ENCODE data around the gene TPPP. TPM values are rescaled to one million over a fixed set of nuclear protein-coding genes. Genes with fewer than 3 reads are reported as not detected.

Gene TPPP
- total and polyA plus RNA-seq, 2 of the 13 experiments (the other 11 are each of a cell fraction or from before 2014, with no cell fraction given): 0.07 TPM; not detected in 1

DNA sequence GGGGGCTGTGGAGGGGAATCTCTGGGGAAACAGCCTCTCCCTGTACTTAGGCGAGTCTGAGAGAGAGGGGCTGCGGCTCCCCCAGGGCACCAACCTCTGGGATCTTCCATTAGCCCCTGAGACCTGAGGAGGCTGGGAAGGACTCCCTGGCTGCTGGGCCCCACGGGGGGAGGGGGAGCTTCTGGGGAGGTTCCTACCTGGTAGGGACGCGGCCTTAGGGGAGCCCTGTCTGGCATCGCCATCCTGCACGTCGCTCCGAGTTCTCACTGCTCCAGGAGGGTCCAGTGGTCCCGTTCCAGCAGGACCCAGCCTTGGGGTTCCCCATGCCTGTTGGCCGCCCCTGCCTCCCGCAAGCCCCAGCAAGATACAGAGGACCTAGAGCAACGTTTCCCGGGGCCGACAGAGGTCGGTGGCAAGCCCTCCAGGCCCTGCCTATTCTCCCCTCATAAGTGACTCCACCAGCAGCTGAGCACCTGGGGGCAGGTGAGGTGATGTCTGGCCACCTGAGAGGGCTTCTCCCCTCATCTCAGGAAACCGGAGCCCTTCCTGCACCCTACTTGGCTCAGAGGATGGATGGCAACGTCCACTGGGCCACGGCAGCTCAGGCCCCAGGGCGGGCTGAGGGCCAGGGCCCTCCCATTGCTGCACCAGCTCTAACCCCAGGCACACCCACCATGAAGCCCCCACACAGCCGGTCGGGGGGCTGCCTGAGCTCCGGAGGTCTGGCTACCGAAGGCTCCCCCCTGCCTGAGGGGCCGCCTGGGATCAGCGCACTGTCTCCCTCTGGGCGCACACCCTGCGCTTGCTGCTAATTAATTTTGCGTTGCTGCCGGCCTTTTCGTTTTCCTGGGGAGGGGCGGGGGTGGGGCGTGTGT, 22.5 kb downstream of the TPPP start (continued):
- peak; percentile 11 for TF ChIP-seq PTBP1 (IDR thresholded peaks at IDR 0.05; ENCODE audit: low read depth, low read length, poor library complexity, severe bottlenecking)
- TF ChIP-seq RBM22 (optimal IDR thresholded peaks at IDR 0.05; ENCODE audit: low read length): peak; percentile 89
- TF ChIP-seq, protein P1, sequence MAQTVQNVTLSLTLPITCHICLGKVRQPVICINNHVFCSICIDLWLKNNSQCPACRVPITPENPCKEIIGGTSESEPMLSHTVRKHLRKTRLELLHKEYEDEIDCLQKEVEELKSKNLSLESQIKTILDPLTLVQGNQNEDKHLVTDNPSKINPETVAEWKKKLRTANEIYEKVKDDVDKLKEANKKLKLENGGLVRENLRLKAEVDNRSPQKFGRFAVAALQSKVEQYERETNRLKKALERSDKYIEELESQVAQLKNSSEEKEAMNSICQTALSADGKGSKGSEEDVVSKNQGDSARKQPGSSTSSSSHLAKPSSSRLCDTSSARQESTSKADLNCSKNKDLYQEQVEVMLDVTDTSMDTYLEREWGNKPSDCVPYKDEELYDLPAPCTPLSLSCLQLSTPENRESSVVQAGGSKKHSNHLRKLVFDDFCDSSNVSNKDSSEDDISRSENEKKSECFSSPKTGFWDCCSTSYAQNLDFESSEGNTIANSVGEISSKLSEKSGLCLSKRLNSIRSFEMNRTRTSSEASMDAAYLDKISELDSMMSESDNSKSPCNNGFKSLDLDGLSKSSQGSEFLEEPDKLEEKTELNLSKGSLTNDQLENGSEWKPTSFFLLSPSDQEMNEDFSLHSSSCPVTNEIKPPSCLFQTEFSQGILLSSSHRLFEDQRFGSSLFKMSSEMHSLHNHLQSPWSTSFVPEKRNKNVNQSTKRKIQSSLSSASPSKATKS (CRISPR knock-in tag; IDR thresholded peaks at IDR 0.05): no peak
- TF ChIP-seq ZNF451 (CRISPR knock-in tag; IDR thresholded peaks at IDR 0.05): no peak
- TF ChIP-seq, protein P2, sequence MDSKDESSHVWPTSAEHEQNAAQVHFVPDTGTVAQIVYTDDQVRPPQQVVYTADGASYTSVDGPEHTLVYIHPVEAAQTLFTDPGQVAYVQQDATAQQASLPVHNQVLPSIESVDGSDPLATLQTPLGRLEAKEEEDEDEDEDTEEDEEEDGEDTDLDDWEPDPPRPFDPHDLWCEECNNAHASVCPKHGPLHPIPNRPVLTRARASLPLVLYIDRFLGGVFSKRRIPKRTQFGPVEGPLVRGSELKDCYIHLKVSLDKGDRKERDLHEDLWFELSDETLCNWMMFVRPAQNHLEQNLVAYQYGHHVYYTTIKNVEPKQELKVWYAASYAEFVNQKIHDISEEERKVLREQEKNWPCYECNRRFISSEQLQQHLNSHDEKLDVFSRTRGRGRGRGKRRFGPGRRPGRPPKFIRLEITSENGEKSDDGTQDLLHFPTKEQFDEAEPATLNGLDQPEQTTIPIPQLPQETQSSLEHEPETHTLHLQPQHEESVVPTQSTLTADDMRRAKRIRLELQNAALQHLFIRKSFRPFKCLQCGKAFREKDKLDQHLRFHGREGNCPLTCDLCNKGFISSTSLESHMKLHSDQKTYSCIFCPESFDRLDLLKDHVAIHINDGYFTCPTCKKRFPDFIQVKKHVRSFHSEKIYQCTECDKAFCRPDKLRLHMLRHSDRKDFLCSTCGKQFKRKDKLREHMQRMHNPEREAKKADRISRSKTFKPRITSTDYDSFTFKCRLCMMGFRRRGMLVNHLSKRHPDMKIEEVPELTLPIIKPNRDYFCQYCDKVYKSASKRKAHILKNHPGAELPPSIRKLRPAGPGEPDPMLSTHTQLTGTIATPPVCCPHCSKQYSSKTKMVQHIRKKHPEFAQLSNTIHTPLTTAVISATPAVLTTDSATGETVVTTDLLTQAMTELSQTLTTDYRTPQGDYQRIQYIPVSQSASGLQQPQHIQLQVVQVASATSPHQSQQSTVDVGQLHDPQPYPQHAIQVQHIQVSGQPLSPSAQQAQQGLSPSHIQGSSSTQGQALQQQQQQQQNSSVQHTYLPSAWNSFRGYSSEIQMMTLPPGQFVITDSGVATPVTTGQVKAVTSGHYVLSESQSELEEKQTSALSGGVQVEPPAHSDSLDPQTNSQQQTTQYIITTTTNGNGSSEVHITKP (CRISPR knock-in tag; IDR thresholded peaks at IDR 0.05; ENCODE audit: low read depth): no peak
- TF ChIP-seq ZNF780A (CRISPR knock-in tag; IDR thresholded peaks at IDR 0.05): no peak
- no peak for TF ChIP-seq NFIB (CRISPR knock-in tag; IDR thresholded peaks at IDR 0.05; ENCODE audit: borderline replicate concordance)
- TF ChIP-seq POLR2A (IDR thresholded peaks at IDR 0.05; ENCODE audit: insufficient read depth in 1 of 2, low read depth in 2 of 2, low read length in 2 of 2): no peak
- TF ChIP-seq, protein P3, sequence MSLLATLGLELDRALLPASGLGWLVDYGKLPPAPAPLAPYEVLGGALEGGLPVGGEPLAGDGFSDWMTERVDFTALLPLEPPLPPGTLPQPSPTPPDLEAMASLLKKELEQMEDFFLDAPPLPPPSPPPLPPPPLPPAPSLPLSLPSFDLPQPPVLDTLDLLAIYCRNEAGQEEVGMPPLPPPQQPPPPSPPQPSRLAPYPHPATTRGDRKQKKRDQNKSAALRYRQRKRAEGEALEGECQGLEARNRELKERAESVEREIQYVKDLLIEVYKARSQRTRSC (CRISPR knock-in tag; IDR thresholded peaks at IDR 0.05; ENCODE audit: low read depth): no peak
- TF ChIP-seq, protein P4, sequence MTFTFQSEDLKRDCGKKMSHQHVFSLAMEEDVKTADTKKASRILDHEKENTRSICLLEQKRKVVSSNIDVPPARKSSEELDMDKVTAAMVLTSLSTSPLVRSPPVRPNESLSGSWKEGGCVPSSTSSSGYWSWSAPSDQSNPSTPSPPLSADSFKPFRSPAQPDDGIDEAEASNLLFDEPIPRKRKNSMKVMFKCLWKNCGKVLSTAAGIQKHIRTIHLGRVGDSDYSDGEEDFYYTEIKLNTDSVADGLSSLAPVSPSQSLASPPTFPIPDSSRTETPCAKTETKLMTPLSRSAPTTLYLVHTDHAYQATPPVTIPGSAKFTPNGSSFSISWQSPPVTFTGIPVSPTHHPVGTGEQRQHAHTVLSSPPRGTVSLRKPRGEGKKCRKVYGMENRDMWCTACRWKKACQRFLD (CRISPR knock-in tag; IDR thresholded peaks at IDR 0.05; ENCODE audit: borderline replicate concordance): no peak
- no peak for TF ChIP-seq TAF1 (CRISPR knock-in tag; IDR thresholded peaks at IDR 0.05)
- TF ChIP-seq, protein P5, sequence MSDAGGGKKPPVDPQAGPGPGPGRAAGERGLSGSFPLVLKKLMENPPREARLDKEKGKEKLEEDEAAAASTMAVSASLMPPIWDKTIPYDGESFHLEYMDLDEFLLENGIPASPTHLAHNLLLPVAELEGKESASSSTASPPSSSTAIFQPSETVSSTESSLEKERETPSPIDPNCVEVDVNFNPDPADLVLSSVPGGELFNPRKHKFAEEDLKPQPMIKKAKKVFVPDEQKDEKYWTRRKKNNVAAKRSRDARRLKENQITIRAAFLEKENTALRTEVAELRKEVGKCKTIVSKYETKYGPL (CRISPR knock-in tag; IDR thresholded peaks at IDR 0.05): no peak
- TF ChIP-seq CBX1 (IDR thresholded peaks at IDR 0.05; ENCODE audit: low read depth): no peak
- no peak for TF ChIP-seq SPEN (CRISPR knock-in tag; IDR thresholded peaks at IDR 0.05; ENCODE audit: low read depth)
- TF ChIP-seq GATA4 (IDR thresholded peaks at IDR 0.05; ENCODE audit: borderline replicate concordance, low read depth): no peak
- TF ChIP-seq, protein P6, sequence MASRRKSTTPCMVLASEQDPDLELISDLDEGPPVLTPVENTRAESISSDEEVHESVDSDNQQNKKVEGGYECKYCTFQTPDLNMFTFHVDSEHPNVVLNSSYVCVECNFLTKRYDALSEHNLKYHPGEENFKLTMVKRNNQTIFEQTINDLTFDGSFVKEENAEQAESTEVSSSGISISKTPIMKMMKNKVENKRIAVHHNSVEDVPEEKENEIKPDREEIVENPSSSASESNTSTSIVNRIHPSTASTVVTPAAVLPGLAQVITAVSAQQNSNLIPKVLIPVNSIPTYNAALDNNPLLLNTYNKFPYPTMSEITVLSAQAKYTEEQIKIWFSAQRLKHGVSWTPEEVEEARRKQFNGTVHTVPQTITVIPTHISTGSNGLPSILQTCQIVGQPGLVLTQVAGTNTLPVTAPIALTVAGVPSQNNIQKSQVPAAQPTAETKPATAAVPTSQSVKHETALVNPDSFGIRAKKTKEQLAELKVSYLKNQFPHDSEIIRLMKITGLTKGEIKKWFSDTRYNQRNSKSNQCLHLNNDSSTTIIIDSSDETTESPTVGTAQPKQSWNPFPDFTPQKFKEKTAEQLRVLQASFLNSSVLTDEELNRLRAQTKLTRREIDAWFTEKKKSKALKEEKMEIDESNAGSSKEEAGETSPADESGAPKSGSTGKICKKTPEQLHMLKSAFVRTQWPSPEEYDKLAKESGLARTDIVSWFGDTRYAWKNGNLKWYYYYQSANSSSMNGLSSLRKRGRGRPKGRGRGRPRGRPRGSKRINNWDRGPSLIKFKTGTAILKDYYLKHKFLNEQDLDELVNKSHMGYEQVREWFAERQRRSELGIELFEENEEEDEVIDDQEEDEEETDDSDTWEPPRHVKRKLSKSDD (CRISPR knock-in tag; IDR thresholded peaks at IDR 0.05; ENCODE audit: low read depth): no peak

Data from HepG2 (cell line).